Testis (tissue), 2 donors: ENCODE data around the gene DNM3.

Experiments used
- CTCF ChIP-seq, 3 experiments: fragments of 450-650 bp in 2 of 3; fragments of 200-600 bp in 1 of 3; sonication (generic) in 1 of 3; IDR thresholded peaks; one replicate each; pipeline ENCODE4 v1.5.1; 2016 to 2019; ENCODE audit warnings: antibody characterized with exemption in 3 of 3, mild to moderate bottlenecking in 2 of 3, moderate library complexity in 1 of 3
- POLR2A ChIP-seq: fragments of 450-650 bp; IDR thresholded peaks from one replicate; pipeline ENCODE4 v1.6.1; 2017; ENCODE audit warnings: antibody characterized with exemption, mild to moderate bottlenecking, moderate library complexity

DNA sequence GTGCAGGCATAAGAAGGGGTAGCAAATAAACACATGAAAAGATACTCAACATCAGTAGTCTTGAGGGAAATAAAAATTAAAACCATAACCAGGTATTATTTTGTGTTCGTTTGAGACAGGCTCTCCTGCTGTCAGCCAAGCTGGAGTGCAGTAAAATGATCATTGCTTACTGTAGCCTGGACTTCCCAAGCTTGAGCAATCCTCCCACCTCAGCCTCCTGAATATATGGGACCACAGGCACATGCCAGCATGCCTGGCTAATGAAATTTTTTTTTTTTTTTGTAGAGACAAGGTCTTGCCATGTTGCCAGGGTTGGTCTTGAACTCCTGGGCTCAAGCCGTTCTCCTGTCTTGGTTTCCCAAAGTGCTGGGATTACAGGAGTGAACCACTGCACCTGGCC, 108.0 kb downstream of the DNM3 start:
- no peak for TF ChIP-seq CTCF (IDR thresholded peaks at IDR 0.05)
- no peak for TF ChIP-seq POLR2A
